SK-N-SH (cell line): ENCODE data around the gene ALDH3B1. TPM values are rescaled to one million over a fixed set of nuclear protein-coding genes. Genes with fewer than 3 reads are reported as not detected.

Experiments
- CTCF ChIA-PET: fragments of 300-600, 350-600 bp; formaldehyde crosslinking; extraction: SDS; loops from one replicate; lab custom pipeline; 2021; lab: Yijun Ruan, JAX
- POLR2A ChIA-PET: fragments of 350-600 bp; sonication (Branson Sonifier 250); formaldehyde crosslinking; extraction: SDS; loops from one replicate; lab custom pipeline; 2020; ENCODE audit warnings: antibody characterized with exemption, inconsistent platforms; lab: Yijun Ruan, JAX
- DNase-seq: peaks from one replicate; pipeline ENCODE4 v3.0.0; 2012
- H2AFZ ChIP-seq: fragments of 200-600 bp; sonication (generic); 2 replicates; pipeline ENCODE4 v1.8.1; 2016; ENCODE audit warnings: antibody characterized with exemption, mild to moderate bottlenecking, low read depth
- H3F3A ChIP-seq: fragments of 200-600 bp; sonication (generic); replicated peaks from 2 replicates; pipeline ENCODE3; 2016; ENCODE audit warnings: antibody characterized with exemption, mild to moderate bottlenecking; ENCODE audit not compliant: insufficient read depth
- H3K27ac ChIP-seq, 2 experiments: fragments of 200-500 bp in 1 of 2; fragments of 200-600 bp in 1 of 2; sonication (Bioruptor generic) in 1 of 2; sonication (generic), shearing (Covaris generic) in 1 of 2; 2 replicates each; pipeline versions ENCODE4 v1.5.1 to v1.6.1; 2014 to 2016; ENCODE audit warnings: low read depth in 2 of 2, inconsistent platforms in 1 of 2, low read length in 1 of 2, mild to moderate bottlenecking in 1 of 2, mixed read lengths in 1 of 2
- H3K27me3 ChIP-seq: fragments of 200-600 bp; sonication (generic), shearing (Covaris generic); 2 replicates; pipeline ENCODE4 v1.6.1; 2016; ENCODE audit warnings: mixed run types; ENCODE audit not compliant: insufficient read depth
- H3K36me3 ChIP-seq, 2 experiments: fragments of 200-500 bp in 1 of 2; fragments of 200-600 bp in 1 of 2; sonication (Bioruptor generic) in 1 of 2; sonication (generic) in 1 of 2; replicated peaks in 1 of 2; 2 replicates each; pipeline versions ENCODE3 to v1.5.1; 2014 to 2016; ENCODE audit warnings: low read length in 1 of 2, mild to moderate bottlenecking in 1 of 2; ENCODE audit not compliant: insufficient read depth in 2 of 2, control insufficient read depth in 1 of 2
- H3K4me1 ChIP-seq, 2 experiments: fragments of 200-500 bp in 1 of 2; fragments of 200-600 bp in 1 of 2; sonication (Bioruptor generic) in 1 of 2; sonication (generic), shearing (Covaris generic) in 1 of 2; 2 replicates each; pipeline versions ENCODE4 v1.5.1 to v1.6.1; 2014 to 2016; ENCODE audit warnings: low read depth in 1 of 2, low read length in 1 of 2, mixed run types in 1 of 2; ENCODE audit not compliant: insufficient read depth in 2 of 2, control insufficient read depth in 1 of 2
- H3K4me2 ChIP-seq: fragments of 200-600 bp; sonication (generic), shearing (Covaris generic); 2 replicates; pipeline ENCODE4 v1.6.1; 2017; ENCODE audit warnings: mixed run types
- H3K4me3 ChIP-seq, 2 experiments: fragments of 200-500 bp in 1 of 2; fragments of 200-600 bp in 1 of 2; sonication (Bioruptor generic) in 1 of 2; sonication (generic), shearing (Covaris generic) in 1 of 2; 2 replicates each; pipeline versions ENCODE4 v1.5.1 to v1.8.1; 2014 to 2016; ENCODE audit warnings: low read depth in 2 of 2, inconsistent platforms in 1 of 2, low read length in 1 of 2, mild to moderate bottlenecking in 1 of 2, mixed read lengths in 1 of 2, moderate library complexity in 1 of 2
- H3K79me2 ChIP-seq: fragments of 200-600 bp; sonication (generic); 2 replicates; pipeline ENCODE4 v1.8.1; 2017; ENCODE audit warnings: mild to moderate bottlenecking; ENCODE audit not compliant: insufficient read depth
- H3K9ac ChIP-seq: fragments of 200-600 bp; sonication (generic); 2 replicates; pipeline ENCODE4 v1.6.1; 2017; ENCODE audit warnings: mixed run types
- H3K9me2 ChIP-seq: fragments of 200-600 bp; sonication (generic); 2 replicates; pipeline ENCODE4 v1.6.1; 2017; ENCODE audit warnings: mixed run types
- H3K9me3 ChIP-seq: fragments of 200-600 bp; sonication (generic); 2 replicates; pipeline ENCODE4 v1.6.1; 2017; ENCODE audit warnings: mixed run types, mild to moderate bottlenecking, moderate library complexity
- H4K20me1 ChIP-seq: fragments of 200-600 bp; sonication (generic); 2 replicates; pipeline ENCODE4 v1.6.1; 2017; ENCODE audit warnings: mild to moderate bottlenecking, mixed run types; ENCODE audit not compliant: insufficient read depth
- CHD2 ChIP-seq: fragments of 150-350 bp; IDR thresholded peaks from 2 replicates; pipeline ENCODE4 v1.6.1; 2018; ENCODE audit warnings: low read length; ENCODE audit not compliant: partially characterized antibody
- GABPA ChIP-seq: IDR thresholded peaks from 2 replicates; pipeline ENCODE4 v1.4.0; 2012; ENCODE audit warnings: low read depth, mild to moderate bottlenecking
- JUND ChIP-seq: IDR thresholded peaks from 2 replicates; pipeline ENCODE4 v1.4.0; 2012
- NFIC ChIP-seq: IDR thresholded peaks from 2 replicates; pipeline ENCODE4 v1.4.0; 2012; ENCODE audit warnings: borderline replicate concordance
- POLR2AphosphoS5 ChIP-seq: IDR thresholded peaks from 2 replicates; pipeline ENCODE4 v1.6.1; 2012; ENCODE audit warnings: low read depth, low read length
- RAD21 ChIP-seq: IDR thresholded peaks from 2 replicates; pipeline ENCODE4 v1.6.1; 2012; ENCODE audit warnings: mild to moderate bottlenecking, low read length
- RCOR1 ChIP-seq: fragments of 150-350 bp; IDR thresholded peaks from 2 replicates; pipeline ENCODE4 v1.6.1; 2017; ENCODE audit warnings: antibody characterized with exemption, low read length
- RFX5 ChIP-seq: IDR thresholded peaks from 2 replicates; pipeline ENCODE4 v1.6.1; 2012; ENCODE audit warnings: mild to moderate bottlenecking, improper control_type of control experiment, low read length
- SMC3 ChIP-seq: IDR thresholded peaks from 2 replicates; pipeline ENCODE4 v1.6.1; 2012; ENCODE audit warnings: low read depth, low read length, improper control_type of control experiment
- TAF1 ChIP-seq: IDR thresholded peaks from 2 replicates; pipeline ENCODE4 v1.6.1; 2012; ENCODE audit warnings: low read depth, mild to moderate bottlenecking, low read length, moderate library complexity, borderline replicate concordance
- TCF12 ChIP-seq: IDR thresholded peaks from 2 replicates; pipeline ENCODE4 v1.4.0; 2012
- USF1 ChIP-seq: IDR thresholded peaks from 2 replicates; pipeline ENCODE4 v1.4.0; 2012; ENCODE audit warnings: low read depth, borderline replicate concordance
- YY1 ChIP-seq: IDR thresholded peaks from 2 replicates; pipeline ENCODE4 v1.4.0; 2012; ENCODE audit warnings: low read depth, mild to moderate bottlenecking
- ZBTB33 ChIP-seq: IDR thresholded peaks from 2 replicates; pipeline ENCODE4 v1.4.0; 2012; ENCODE audit warnings: low read depth, borderline replicate concordance
- WGBS: methylation state at CpG from one replicate; pipeline ENCODE4 v1.1.6; 2017; ENCODE audit warnings: low lambda C conversion rate; 5-methylcytosine and 5-hydroxymethylcytosine counted together
- polyA plus RNA-seq, 3 experiments: library from polyadenylated mRNA; depleted of rRNA; stranded (reverse); fragments of >200 nt; gene quantifications; 2 replicates each; pipeline ENCODE4 v1.2.3, GENCODE V29; 2012
- TF ChIP-seq, protein P1 (sequence below): fragments of 150-350 bp; IDR thresholded peaks from 2 replicates; pipeline ENCODE4 v1.6.1; 2017; ENCODE audit warnings: antibody characterized with exemption, low read length, low read depth, borderline replicate concordance

ALDH3B1 gene
- polyA plus RNA-seq, 1 of the 3 experiments (the other 2 are of a cell fraction): 14.9 TPM

DNA sequence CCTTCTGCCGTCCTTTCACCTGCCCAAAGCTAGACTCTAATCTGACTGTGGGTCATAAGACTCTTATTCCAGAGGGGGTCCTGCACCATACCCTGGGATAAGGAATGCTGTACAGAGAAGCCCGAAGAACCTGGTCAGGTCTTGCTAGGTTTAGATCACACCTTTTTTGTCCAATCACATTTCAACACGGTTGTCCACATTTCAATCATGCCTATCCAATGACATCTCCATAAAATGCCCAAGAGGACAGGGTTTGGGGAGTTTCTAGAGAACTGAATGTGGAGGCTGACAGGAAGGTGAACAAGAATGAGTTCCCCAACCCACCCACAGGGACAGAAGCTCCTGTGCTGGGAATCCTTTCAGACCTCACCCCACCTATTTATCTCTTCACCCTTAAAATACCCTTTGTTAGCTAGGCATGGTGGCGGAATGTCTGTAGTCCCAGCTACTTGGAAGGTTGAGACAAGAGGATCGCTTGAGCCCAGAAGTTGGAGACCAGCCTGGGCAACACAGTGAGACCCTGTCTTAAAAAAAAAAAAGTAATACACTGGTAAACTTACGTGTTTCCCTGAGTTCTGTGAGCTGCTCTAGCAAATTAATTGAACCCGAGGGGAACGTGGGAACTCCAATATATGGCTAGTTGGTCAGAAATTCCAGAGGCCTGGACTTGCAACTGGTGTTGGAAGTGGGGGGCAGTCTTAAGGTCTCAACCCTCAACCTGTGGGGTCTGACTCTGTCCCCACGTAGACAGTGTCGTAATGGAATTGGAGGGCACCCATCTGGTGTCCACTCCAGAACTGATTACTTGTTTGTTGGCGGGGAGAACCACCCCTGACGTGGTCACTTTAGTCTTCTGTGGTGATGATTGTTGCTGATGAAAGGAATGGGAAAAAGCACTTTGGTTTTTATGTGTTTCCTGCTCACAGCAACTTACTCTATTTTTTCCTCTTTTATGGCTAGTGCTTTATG is 46.5 kb downstream of the ALDH3B1 start:
- no peak overlapping the region for H3K27ac ChIP-seq
- H2AFZ ChIP-seq: no peak overlapping the region
- no peak for DNase-seq
- no peaks in the 10 kb centered on the region for H3K27me3 ChIP-seq
- WGBS: 93% methylated on average over 12 of the region's 12 CpGs
- CTCF ChIA-PET: no interaction called here
- H3K9ac ChIP-seq: no peak overlapping the region
- no peaks in the 10 kb centered on the region for H3K79me2 ChIP-seq
- peaks cover 0 to 2% of the 10 kb centered on the region in 2 experiments; a peak in 1 of 4 replicates for H3K4me1 ChIP-seq
- no peak overlapping the region for H3K4me2 ChIP-seq
- TF ChIP-seq YY1 (no peak), RFX5 (no peak), CHD2 (no peak), POLR2AphosphoS5 (no peak), GABPA (no peak), ZBTB33 (no peak), USF1 (no peak), RAD21 (no peak), TCF12 (no peak), TAF1 (no peak), SMC3 (no peak), NFIC (no peak), RCOR1 (no peak), JUND (no peak)
- TF ChIP-seq, protein P1, sequence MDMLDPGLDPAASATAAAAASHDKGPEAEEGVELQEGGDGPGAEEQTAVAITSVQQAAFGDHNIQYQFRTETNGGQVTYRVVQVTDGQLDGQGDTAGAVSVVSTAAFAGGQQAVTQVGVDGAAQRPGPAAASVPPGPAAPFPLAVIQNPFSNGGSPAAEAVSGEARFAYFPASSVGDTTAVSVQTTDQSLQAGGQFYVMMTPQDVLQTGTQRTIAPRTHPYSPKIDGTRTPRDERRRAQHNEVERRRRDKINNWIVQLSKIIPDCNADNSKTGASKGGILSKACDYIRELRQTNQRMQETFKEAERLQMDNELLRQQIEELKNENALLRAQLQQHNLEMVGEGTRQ: no peak
- H3K9me2 ChIP-seq: no peaks in the 10 kb centered on the region
- no peak overlapping the region for H3K4me3 ChIP-seq
- H3K36me3 ChIP-seq: peaks cover 12 to 40% of the 10 kb centered on the region in 2 experiments
- POLR2A ChIA-PET: interaction anchor here (0.6 kb wide), 1 partner anchor 45 kb away, joined by 3 read pairs; no protein-coding TSS in a partner anchor
- H3F3A ChIP-seq: peaks cover 6% of the 10 kb centered on the region
- no peaks in the 10 kb centered on the region for H4K20me1 ChIP-seq
- no peaks in the 10 kb centered on the region for H3K9me3 ChIP-seq
